OCI-LY7 (cell line): ENCODE results near the gene FNDC3B. TPM values are rescaled to one million over a fixed set of nuclear protein-coding genes. Genes with fewer than 3 reads are reported as not detected.
A peak's percentile ranks its signal among the peaks of the same experiment; 100 is the strongest.

Experiments
- BruUV-seq: library from RNA; stranded (reverse); fragments of 400-500 nt; replicated peaks from 2 replicates; lab custom pipeline; 2021; lab: Mats Ljungman, UMichigan
- CTCF ChIA-PET: fragments of 300-600 bp; sonication (Branson Sonifier 250); formaldehyde crosslinking; loops from one replicate; lab custom pipeline; 2022; ENCODE audit warnings: antibody characterized with exemption; ENCODE audit not compliant: unreplicated experiment; lab: Charles Lee
- POLR2A ChIA-PET: fragments of 300-600 bp; sonication (Branson Sonifier 250); formaldehyde crosslinking; loops from one replicate; lab custom pipeline; 2022; ENCODE audit warnings: antibody characterized with exemption; lab: Charles Lee
- DNase-seq: peaks from one replicate; pipeline ENCODE4 v3.0.0-alpha.2; 2015; ENCODE audit warnings: low spot score
- H2AFZ ChIP-seq: fragments of 200-600 bp; sonication (generic), shearing (Covaris generic); 2 replicates; pipeline ENCODE4 v1.6.1; 2014; ENCODE audit warnings: mild to moderate bottlenecking, antibody characterized with exemption, low read length, moderate library complexity
- H3K27ac ChIP-seq: fragments of 200-600 bp; sonication (generic); 2 replicates; pipeline ENCODE4 v1.5.1; 2014; ENCODE audit warnings: mixed run types, low read depth, mild to moderate bottlenecking, moderate library complexity, low read length, inconsistent platforms; ENCODE audit not compliant: poor library complexity, severe bottlenecking
- H3K36me3 ChIP-seq: fragments of 200-600 bp; sonication (generic); 2 replicates; pipeline ENCODE4 v1.6.1; 2014; ENCODE audit warnings: mild to moderate bottlenecking, antibody characterized with exemption, low read length, moderate library complexity, mixed read lengths; ENCODE audit not compliant: insufficient read depth
- H3K4me1 ChIP-seq: fragments of 200-600 bp; sonication (generic); 2 replicates; pipeline ENCODE4 v1.5.1; 2014; ENCODE audit warnings: mild to moderate bottlenecking, low read length; ENCODE audit not compliant: insufficient read depth, poor library complexity, severe bottlenecking
- H3K4me2 ChIP-seq: fragments of 200-600 bp; sonication (generic); 2 replicates; pipeline ENCODE4 v1.6.1; 2014; ENCODE audit warnings: mild to moderate bottlenecking, low read length
- H3K4me3 ChIP-seq: fragments of 200-600 bp; sonication (generic); 2 replicates; pipeline ENCODE4 v1.5.1; 2014; ENCODE audit warnings: mild to moderate bottlenecking, low read depth, low read length; ENCODE audit not compliant: poor library complexity, severe bottlenecking
- H3K79me2 ChIP-seq: fragments of 200-600 bp; sonication (generic); 2 replicates; pipeline ENCODE4 v1.6.1; 2016; ENCODE audit warnings: low read depth, mild to moderate bottlenecking, low read length, moderate library complexity, mixed read lengths; ENCODE audit not compliant: insufficient read depth
- H3K9me2 ChIP-seq: fragments of 200-600 bp; sonication (generic); 2 replicates; pipeline ENCODE4 v1.6.1; 2016; ENCODE audit warnings: mild to moderate bottlenecking, low read length, mixed read lengths; ENCODE audit not compliant: insufficient read depth
- H3K9me3 ChIP-seq: fragments of 200-600 bp; sonication (generic); 2 replicates; pipeline ENCODE4 v1.6.1; 2014; ENCODE audit warnings: mild to moderate bottlenecking, mixed run types, low read length, mixed read lengths
- H4K20me1 ChIP-seq: fragments of 200-600 bp; sonication (generic); 2 replicates; pipeline ENCODE4 v1.6.1; 2014; ENCODE audit warnings: mild to moderate bottlenecking, antibody characterized with exemption, low read length, moderate library complexity, mixed read lengths; ENCODE audit not compliant: insufficient read depth
- CTCF ChIP-seq: fragments of 200-600 bp; sonication (generic); conservative IDR thresholded peaks from 2 replicates; pipeline ENCODE4 v1.5.1; 2014; ENCODE audit warnings: mild to moderate bottlenecking, antibody characterized with exemption, low read length, moderate library complexity, mixed read lengths
- EZH2phosphoT487 ChIP-seq: fragments of 200-600 bp; sonication (generic); IDR thresholded peaks from 2 replicates; pipeline ENCODE4 v1.6.1; 2018; ENCODE audit warnings: low read depth, borderline replicate concordance, mild to moderate bottlenecking, mixed run types, antibody characterized with exemption, low read length, moderate library complexity, mixed read lengths
- intact Hi-C: fragments of 100-400 bp; cut with micrococcal nuclease; formaldehyde crosslinking; loops from one replicate; pipeline ENCODE4 v1.10.0; 2022; ENCODE audit not compliant: unreplicated experiment
- total RNA-seq, 2 experiments: library from RNA; depleted of rRNA in 1 of 2; stranded (reverse); fragments of >200 nt in 1 of 2; shearing (Covaris generic) in 1 of 2; gene quantifications; 2 replicates each; pipeline ENCODE4 v1.2.3, GENCODE V29; 2014 to 2022

Gene FNDC3B
- total RNA-seq, 2 experiments from 2014 or later: 23.3 to 28.5 TPM

DNA sequence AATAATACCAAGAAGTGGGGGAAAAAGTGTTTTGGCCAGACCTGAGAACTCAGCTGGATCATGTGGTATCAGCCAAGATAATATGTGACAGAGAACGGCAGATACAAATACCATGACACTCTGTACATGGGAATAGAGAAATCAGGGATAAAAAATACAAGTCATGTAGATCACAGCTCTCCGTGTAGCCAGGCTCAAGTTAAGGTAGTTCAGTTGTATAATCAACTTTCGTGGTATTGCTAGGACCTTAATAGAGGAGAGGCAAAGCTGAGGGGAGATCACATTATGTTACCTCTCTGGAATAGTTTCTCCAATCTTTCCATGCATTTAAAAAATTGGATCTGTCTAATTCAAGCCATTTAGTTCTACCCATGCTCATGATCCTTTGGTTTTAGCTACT is 229.0 kb downstream of the FNDC3B start:
- H3K4me2 ChIP-seq: no peak overlapping the region
- H2AFZ ChIP-seq: no peak overlapping the region
- H4K20me1 ChIP-seq: no peaks in the 10 kb centered on the region
- no peak for TF ChIP-seq EZH2phosphoT487
- H3K79me2 ChIP-seq: no peaks in the 10 kb centered on the region
- BruUV-seq: no TSS peak
- DNase-seq: no peak
- H3K4me3 ChIP-seq: no peak overlapping the region
- POLR2A ChIA-PET: interaction anchor here (1.0 to 2.1 kb wide), 3 partner anchors 33 to 100 kb away, joined by 4 to 6 read pairs (median 5); no protein-coding TSS in a partner anchor
- CTCF ChIA-PET: no interaction called here
- intact Hi-C loops: no loop called here
- no peak overlapping the region for H3K27ac ChIP-seq
- H3K4me1 ChIP-seq: peaks cover 16% of the 10 kb centered on the region
- no peaks in the 10 kb centered on the region for H3K36me3 ChIP-seq
- H3K9me3 ChIP-seq: no peaks in the 10 kb centered on the region
- no peaks in the 10 kb centered on the region for H3K9me2 ChIP-seq

GRCh38 chr3:172268868-172269267 is 229.5 kb downstream of the FNDC3B start:
- Histone ChIP-seq H3K4me2 (no peak overlapping the region), H3K4me3 (no peak overlapping the region), H4K20me1 (no peaks in the 10 kb centered on the region), H3K9me2 (no peaks in the 10 kb centered on the region), H2AFZ (no peak overlapping the region), H3K27ac (no peak overlapping the region), H3K79me2 (no peaks in the 10 kb centered on the region), H3K9me3 (no peaks in the 10 kb centered on the region), H3K36me3 (no peaks in the 10 kb centered on the region), H3K4me1 (peaks cover 16% of the 10 kb centered on the region)
- TF ChIP-seq CTCF (no peak), EZH2phosphoT487 (no peak)
- POLR2A ChIA-PET: interaction anchor here (0.7 to 1.4 kb wide), 3 partner anchors 19 to 101 kb away, joined by 3 to 6 read pairs (median 4); no protein-coding TSS in a partner anchor
- no peak for DNase-seq
- intact Hi-C loops: no loop called here
- no TSS peak for BruUV-seq
- CTCF ChIA-PET: no interaction called here

- BruUV-seq: no TSS peak
- intact Hi-C loops: loop anchor here (5.0 kb wide), 2 partner anchors 163 to 233 kb away; partner anchors contain the start of gene FNDC3B
- POLR2A ChIA-PET: interaction anchor here (0.6 to 1.2 kb wide), 2 partner anchors 13 to 237 kb away, joined by 3 to 7 read pairs; no protein-coding TSS in a partner anchor
- peak; percentile 67 for DNase-seq
- CTCF ChIA-PET: no interaction called here
- Histone ChIP-seq H3K4me3 (no peak overlapping the region), H3K9me2 (no peaks in the 10 kb centered on the region), H3K9me3 (no peaks in the 10 kb centered on the region), H2AFZ (no peak overlapping the region), H3K36me3 (no peaks in the 10 kb centered on the region), H3K4me1 (peaks cover 16% of the 10 kb centered on the region), H4K20me1 (no peaks in the 10 kb centered on the region), H3K79me2 (no peaks in the 10 kb centered on the region), H3K27ac (no peak overlapping the region), H3K4me2 (peak overlapping the region; percentile 22; the same call in 1 of the 2 replicates)
- TF ChIP-seq CTCF: no peak
- no peak for TF ChIP-seq EZH2phosphoT487
These were observed 231.3 kb downstream of the FNDC3B start for GRCh38 chr3:172270557-172271166.
